CD4-positive, alpha-beta T cell treated with Interleukin-21 for 1 hour (primary cell): ENCODE measurements around the gene DMRT2.

Experiments used
- DNase-seq: peaks from one replicate; pipeline ENCODE4 v3.0.0-alpha.2; 2020

Gene DMRT2

GRCh38 chr9:1050125-1050895, at the start of gene DMRT2:
Gene DMRT2, plus strand, starts transcription at chr9:1050357. Its CDS starts 1,257 bp downstream, at chr9:1051614.
- peak; percentile 7 for DNase-seq

- DNase-seq, result no peak
Observed at GRCh38 chr9:1001838-1002237, 48.3 kb upstream of the DMRT2 start.

GRCh38 chr9:1002678-1003077, 47.5 kb upstream of the DMRT2 start:
- no peak for DNase-seq

- peak; percentile 18 for DNase-seq
Observed at GRCh38 chr9:1005043-1005667, 45.0 kb upstream of the DMRT2 start.

GRCh38 chr9:1007312-1007711, 42.8 kb upstream of the DMRT2 start:
- DNase-seq, result no peak

- DNase-seq, result no peak
Observed at GRCh38 chr9:1008216-1008615, 41.9 kb upstream of the DMRT2 start.

GRCh38 chr9:1009101-1009707, 41.0 kb upstream of the DMRT2 start:
- peak; percentile 68 for DNase-seq

GRCh38 chr9:1013021-1013420, 37.1 kb upstream of the DMRT2 start:
- DNase-seq, result no peak

GRCh38 chr9:1014225-1014624, 35.9 kb upstream of the DMRT2 start:
- no peak for DNase-seq

GRCh38 chr9:1014640-1015039, 35.5 kb upstream of the DMRT2 start:
- no peak for DNase-seq

- peak; percentile 17 for DNase-seq
Observed at GRCh38 chr9:1018121-1018520, 32.0 kb upstream of the DMRT2 start.

GRCh38 chr9:1024112-1024511, 26.0 kb upstream of the DMRT2 start:
- no peak for DNase-seq

- DNase-seq, result no peak
Observed at GRCh38 chr9:1025131-1025530, 25.0 kb upstream of the DMRT2 start.

- no peak for DNase-seq
Observed at GRCh38 chr9:1026219-1026618, 23.9 kb upstream of the DMRT2 start.

GRCh38 chr9:1028501-1029190, 21.5 kb upstream of the DMRT2 start:
- DNase-seq, result no peak

GRCh38 chr9:1031951-1032601, 18.1 kb upstream of the DMRT2 start:
- no peak for DNase-seq

- no peak for DNase-seq
Observed at GRCh38 chr9:1034271-1034670, 15.9 kb upstream of the DMRT2 start.

- no peak for DNase-seq
Observed at GRCh38 chr9:1039589-1039988, 10.6 kb upstream of the DMRT2 start.

- DNase-seq, result no peak
Observed at GRCh38 chr9:1042466-1042865, 7.7 kb upstream of the DMRT2 start.

GRCh38 chr9:1044643-1045042, 5.5 kb upstream of the DMRT2 start:
- no peak for DNase-seq

GRCh38 chr9:1046639-1047572, 3.3 kb upstream of the DMRT2 start:
- DNase-seq, result no peak
